ENCODE data around the gene OR6V1. TPM values are rescaled to one million over a fixed set of nuclear protein-coding genes. Genes with fewer than 3 reads are reported as not detected.

OR6V1 gene
- total RNA-seq, 1 experiment from 2014 or later: not detected

DNA sequence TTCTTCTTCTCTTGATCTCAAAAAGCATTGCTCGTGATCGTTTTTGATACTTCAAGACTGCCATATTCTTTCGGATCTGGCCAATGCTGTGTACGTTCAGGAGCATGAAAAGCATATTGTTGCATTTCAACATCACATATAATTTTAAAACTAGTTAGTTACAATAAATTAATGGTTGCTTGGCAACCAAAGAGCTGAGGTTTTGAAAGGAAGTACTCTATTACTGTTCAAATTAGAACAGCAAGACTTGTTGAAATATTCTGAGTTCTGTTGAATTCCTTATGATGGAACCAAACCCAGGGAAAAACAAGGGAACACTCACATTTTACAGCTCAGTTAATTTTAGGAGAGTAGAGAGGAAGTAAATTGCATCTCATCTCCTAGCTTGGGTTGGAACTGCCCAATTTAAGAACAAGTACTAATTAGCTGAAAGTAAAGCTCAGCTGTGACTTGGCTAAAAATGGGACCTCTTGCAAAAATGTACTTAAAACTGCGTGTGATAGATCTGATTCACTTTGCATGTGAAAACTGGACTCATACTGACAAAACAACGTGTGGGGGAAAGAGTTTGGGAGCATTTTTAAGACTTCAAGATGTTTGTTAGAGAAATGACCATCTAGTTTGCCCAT, 46.4 kb upstream of the OR6V1 start:
- no peaks in the 10 kb centered on the region for H3K4me1 ChIP-seq (ENCODE audit: insufficient read depth, low read length, poor library complexity, severe bottlenecking)
- H3K9me3 ChIP-seq (ENCODE audit: low read depth, low read length, poor library complexity, severe bottlenecking): no peaks in the 10 kb centered on the region
- intact Hi-C loops (cut with micrococcal nuclease; ENCODE audit: unreplicated experiment): loop anchor here (1.0 to 10.0 kb wide), 2 partner anchors 152 to 401 kb away; no protein-coding TSS in a partner anchor
- ChIA-PET POLR2A (ENCODE audit: low non-redundant PET) (no interaction called here), CTCF (interaction anchor here (5.4 kb wide), 1 partner anchor 210 kb away, joined by 54 read pairs; no protein-coding TSS in a partner anchor)
- H3K27ac ChIP-seq (ENCODE audit: low read depth, low read length, poor library complexity, severe bottlenecking): no peak overlapping the region
- peaks cover 6% of the 10 kb centered on the region for H3K27me3 ChIP-seq (replicated peaks; ENCODE audit: insufficient read depth, low read depth, low read length, poor library complexity)
- DNase-seq (ENCODE audit: low spot score): no peak
- H3K36me3 ChIP-seq (ENCODE audit: insufficient read depth, low read length, poor library complexity, severe bottlenecking): no peaks in the 10 kb centered on the region
- TF ChIP-seq, protein P1, sequence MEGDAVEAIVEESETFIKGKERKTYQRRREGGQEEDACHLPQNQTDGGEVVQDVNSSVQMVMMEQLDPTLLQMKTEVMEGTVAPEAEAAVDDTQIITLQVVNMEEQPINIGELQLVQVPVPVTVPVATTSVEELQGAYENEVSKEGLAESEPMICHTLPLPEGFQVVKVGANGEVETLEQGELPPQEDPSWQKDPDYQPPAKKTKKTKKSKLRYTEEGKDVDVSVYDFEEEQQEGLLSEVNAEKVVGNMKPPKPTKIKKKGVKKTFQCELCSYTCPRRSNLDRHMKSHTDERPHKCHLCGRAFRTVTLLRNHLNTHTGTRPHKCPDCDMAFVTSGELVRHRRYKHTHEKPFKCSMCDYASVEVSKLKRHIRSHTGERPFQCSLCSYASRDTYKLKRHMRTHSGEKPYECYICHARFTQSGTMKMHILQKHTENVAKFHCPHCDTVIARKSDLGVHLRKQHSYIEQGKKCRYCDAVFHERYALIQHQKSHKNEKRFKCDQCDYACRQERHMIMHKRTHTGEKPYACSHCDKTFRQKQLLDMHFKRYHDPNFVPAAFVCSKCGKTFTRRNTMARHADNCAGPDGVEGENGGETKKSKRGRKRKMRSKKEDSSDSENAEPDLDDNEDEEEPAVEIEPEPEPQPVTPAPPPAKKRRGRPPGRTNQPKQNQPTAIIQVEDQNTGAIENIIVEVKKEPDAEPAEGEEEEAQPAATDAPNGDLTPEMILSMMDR (conservative IDR thresholded peaks at IDR 0.05; ENCODE audit: low read depth, low read length): no peak
- TF ChIP-seq EZH2 (IDR thresholded peaks at IDR 0.05; ENCODE audit: borderline replicate concordance, low read depth, low read length, poor library complexity, severe bottlenecking): no peak
- no peak overlapping the region for H3K4me3 ChIP-seq (ENCODE audit: low read depth, low read length, poor library complexity, severe bottlenecking)
- no TSS peak for BruUV-seq (replicated peaks)

DNA sequence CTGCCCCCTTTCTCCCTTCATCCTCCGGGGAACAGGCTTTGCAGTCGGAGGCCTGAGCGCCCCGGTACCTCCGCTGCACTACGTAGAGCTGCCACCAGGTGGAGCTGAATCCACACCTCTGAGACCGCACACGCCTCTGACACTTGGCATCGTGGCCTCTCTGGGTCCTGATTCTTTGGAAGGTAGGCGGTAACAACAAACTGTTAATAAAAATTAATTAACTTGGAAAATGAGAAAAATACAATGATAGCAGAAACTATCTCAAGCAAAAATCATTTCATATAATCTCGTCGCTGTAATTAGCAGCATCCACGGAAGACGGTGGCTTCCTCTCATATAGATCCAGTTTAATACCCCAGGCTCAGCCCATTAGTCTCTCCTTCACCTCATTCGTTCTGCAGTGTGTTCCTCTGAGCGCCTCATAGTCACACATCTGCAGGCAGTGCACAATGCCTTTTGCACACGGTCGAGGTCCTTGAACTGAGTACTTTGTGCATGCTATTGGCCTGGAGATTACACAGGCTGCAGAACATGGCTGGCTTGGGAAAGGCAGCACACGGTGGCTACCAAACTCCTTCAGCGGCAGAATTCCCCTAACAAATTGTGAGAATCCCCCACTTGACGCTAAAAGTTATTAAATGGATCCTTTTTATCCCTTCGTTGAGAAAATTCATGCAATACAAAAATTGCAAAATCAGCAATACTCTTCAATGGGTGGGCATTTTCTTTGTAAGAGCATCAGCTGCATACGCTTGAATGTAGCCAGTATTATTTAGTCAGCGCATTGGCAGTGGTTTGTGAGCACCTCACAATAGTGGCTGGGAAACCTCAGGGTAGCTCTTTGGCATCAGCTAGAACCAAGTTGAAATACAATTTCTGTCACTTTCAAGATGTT, 43.9 kb upstream of the OR6V1 start:
- intact Hi-C loops (cut with micrococcal nuclease; ENCODE audit: unreplicated experiment): loop anchor here (1.0 to 10.0 kb wide), 2 partner anchors 207 to 403 kb away; no protein-coding TSS in a partner anchor
- Histone ChIP-seq H3K27me3 (replicated peaks; ENCODE audit: insufficient read depth, low read depth, low read length, poor library complexity) (peaks cover 6% of the 10 kb centered on the region), H3K36me3 (ENCODE audit: insufficient read depth, low read length, poor library complexity, severe bottlenecking) (no peaks in the 10 kb centered on the region), H3K9me3 (ENCODE audit: low read depth, low read length, poor library complexity, severe bottlenecking) (no peaks in the 10 kb centered on the region), H3K4me1 (ENCODE audit: insufficient read depth, low read length, poor library complexity, severe bottlenecking) (no peaks in the 10 kb centered on the region), H3K27ac (ENCODE audit: low read depth, low read length, poor library complexity, severe bottlenecking) (no peak overlapping the region), H3K4me3 (ENCODE audit: low read depth, low read length, poor library complexity, severe bottlenecking) (no peak overlapping the region)
- peak; percentile 77 for DNase-seq (ENCODE audit: low spot score)
- CTCF ChIA-PET: interaction anchor here (0.5 to 5.4 kb wide), 3 partner anchors 64 to 207 kb away, joined by 3 to 54 read pairs (median 5); no protein-coding TSS in a partner anchor
- BruUV-seq (replicated peaks): no TSS peak
- POLR2A ChIA-PET (ENCODE audit: low non-redundant PET): no interaction called here
- TF ChIP-seq, protein P1 (conservative IDR thresholded peaks at IDR 0.05; ENCODE audit: low read depth, low read length): peak; percentile 96
- no peak for TF ChIP-seq EZH2 (IDR thresholded peaks at IDR 0.05; ENCODE audit: borderline replicate concordance, low read depth, low read length, poor library complexity, severe bottlenecking)

DNA sequence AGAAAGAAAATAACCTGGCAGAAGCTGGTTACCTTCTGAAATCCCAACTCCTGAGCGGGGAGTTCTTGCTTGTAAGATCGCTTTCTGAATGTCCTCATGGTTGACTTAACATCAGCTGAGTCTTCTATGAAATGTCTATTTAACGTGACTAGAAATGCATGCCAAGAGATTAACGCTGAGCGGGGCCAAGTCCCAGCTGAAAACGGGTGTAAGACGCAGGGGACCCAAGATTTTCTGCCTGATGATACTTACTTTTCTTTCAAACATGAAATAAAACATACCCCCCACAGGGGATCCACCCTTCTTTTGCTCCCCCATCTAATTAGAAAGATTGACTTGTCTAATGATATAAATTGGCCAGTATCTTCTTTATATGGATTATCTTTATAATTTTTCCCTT, 40.1 kb upstream of the OR6V1 start:
- Histone ChIP-seq H3K36me3 (ENCODE audit: insufficient read depth, low read length, poor library complexity, severe bottlenecking) (no peaks in the 10 kb centered on the region), H3K4me3 (ENCODE audit: low read depth, low read length, poor library complexity, severe bottlenecking) (no peak overlapping the region), H3K4me1 (ENCODE audit: insufficient read depth, low read length, poor library complexity, severe bottlenecking) (no peaks in the 10 kb centered on the region), H3K27ac (ENCODE audit: low read depth, low read length, poor library complexity, severe bottlenecking) (no peak overlapping the region), H3K9me3 (ENCODE audit: low read depth, low read length, poor library complexity, severe bottlenecking) (no peaks in the 10 kb centered on the region), H3K27me3 (replicated peaks; ENCODE audit: insufficient read depth, low read depth, low read length, poor library complexity) (peaks cover 3% of the 10 kb centered on the region)
- peak; percentile 44 for DNase-seq (ENCODE audit: low spot score)
- TF ChIP-seq EZH2 (IDR thresholded peaks at IDR 0.05; ENCODE audit: borderline replicate concordance, low read depth, low read length, poor library complexity, severe bottlenecking): no peak
- TF ChIP-seq, protein P1 (conservative IDR thresholded peaks at IDR 0.05; ENCODE audit: low read depth, low read length): no peak
- CTCF ChIA-PET: interaction anchor here (0.7 to 1.8 kb wide), 2 partner anchors 49 to 203 kb away, joined by 3 to 7 read pairs; no protein-coding TSS in a partner anchor
- POLR2A ChIA-PET (ENCODE audit: low non-redundant PET): interaction anchor here (0.6 kb wide), 2 partner anchors 77 to 114 kb away, joined by 3 to 7 read pairs; no protein-coding TSS in a partner anchor
- intact Hi-C loops (cut with micrococcal nuclease; ENCODE audit: unreplicated experiment): no loop called here
- BruUV-seq (replicated peaks): no TSS peak

Data from A673 (cell line).